Effector CD4-positive, alpha-beta T cell (primary cell): Measurements from ENCODE around the gene EGFL7.
"Not testable (repeated sequence)": the region's sequence is repeated elsewhere in the genome, so short reads cannot be mapped to it uniquely, and the experiment has no call there.

Experiments
- DNase-seq: peaks from one replicate; pipeline ENCODE4 v3.0.0-alpha.2; 2020

The EGFL7 gene

GRCh38 chr9:136700959-136701667, 38.4 kb downstream of the EGFL7 start:
- DNase-seq, result peak; percentile 35

GRCh38 chr9:136701668-136702053, 38.9 kb downstream of the EGFL7 start:
- no peak for DNase-seq

- DNase-seq, result no peak
Measured at GRCh38 chr9:136703276-136703860, 40.7 kb downstream of the EGFL7 start.

- DNase-seq, result not testable (repeated sequence)
Measured at GRCh38 chr9:136704741-136705140, 42.0 kb downstream of the EGFL7 start.

GRCh38 chr9:136705564-136705963, 42.8 kb downstream of the EGFL7 start:
- DNase-seq, result no peak

GRCh38 chr9:136707011-136707410, 44.3 kb downstream of the EGFL7 start:
- DNase-seq, result no peak

- no peak for DNase-seq
Measured at GRCh38 chr9:136707849-136708517, 45.3 kb downstream of the EGFL7 start.

GRCh38 chr9:136709454-136710109, 46.9 kb downstream of the EGFL7 start:
- no peak for DNase-seq

- DNase-seq, result no peak
Measured at GRCh38 chr9:136710543-136710942, 47.8 kb downstream of the EGFL7 start.

- not testable (repeated sequence) for DNase-seq
Measured at GRCh38 chr9:136711219-136711648, 48.5 kb downstream of the EGFL7 start.

GRCh38 chr9:136711751-136712689, 49.3 kb downstream of the EGFL7 start, which contains the start of gene DIPK1B:
DIPK1B (plus strand) TSS chr9:136712572; CDS start chr9:136712666, 94 bp downstream.
- no peak for DNase-seq

- DNase-seq, result no peak
Measured at GRCh38 chr9:136712690-136713544, 50.2 kb downstream of the EGFL7 start.

GRCh38 chr9:136713550-136713949, 50.8 kb downstream of the EGFL7 start:
- DNase-seq, result no peak

GRCh38 chr9:136714096-136714892, 51.6 kb downstream of the EGFL7 start:
- DNase-seq, result no peak

- DNase-seq, result no peak
Measured at GRCh38 chr9:136714893-136715274, 52.2 kb downstream of the EGFL7 start.

- no peak for DNase-seq
Measured at GRCh38 chr9:136717399-136717798, 54.7 kb downstream of the EGFL7 start.

- DNase-seq, result no peak
Measured at GRCh38 chr9:136718345-136719194, 55.9 kb downstream of the EGFL7 start.

GRCh38 chr9:136719195-136719880, 56.6 kb downstream of the EGFL7 start:
- DNase-seq, result no peak
